OCI-LY7 (cell line): Measurements from ENCODE around the gene PARD6G. TPM values are rescaled to one million over a fixed set of nuclear protein-coding genes. Genes with fewer than 3 reads are reported as not detected.

Experiments
- BruUV-seq: library from RNA; stranded (reverse); fragments of 400-500 nt; replicated peaks from 2 replicates; lab custom pipeline; 2021; lab: Mats Ljungman, UMichigan
- CTCF ChIA-PET: fragments of 300-600 bp; sonication (Branson Sonifier 250); formaldehyde crosslinking; loops from one replicate; lab custom pipeline; 2022; ENCODE audit warnings: antibody characterized with exemption; ENCODE audit not compliant: unreplicated experiment; lab: Charles Lee
- POLR2A ChIA-PET: fragments of 300-600 bp; sonication (Branson Sonifier 250); formaldehyde crosslinking; loops from one replicate; lab custom pipeline; 2022; ENCODE audit warnings: antibody characterized with exemption; lab: Charles Lee
- DNase-seq: peaks from one replicate; pipeline ENCODE4 v3.0.0-alpha.2; 2015; ENCODE audit warnings: low spot score
- H2AFZ ChIP-seq: fragments of 200-600 bp; sonication (generic), shearing (Covaris generic); 2 replicates; pipeline ENCODE4 v1.6.1; 2014; ENCODE audit warnings: mild to moderate bottlenecking, antibody characterized with exemption, low read length, moderate library complexity
- H3K27ac ChIP-seq: fragments of 200-600 bp; sonication (generic); 2 replicates; pipeline ENCODE4 v1.5.1; 2014; ENCODE audit warnings: mixed run types, low read depth, mild to moderate bottlenecking, moderate library complexity, low read length, inconsistent platforms; ENCODE audit not compliant: poor library complexity, severe bottlenecking
- H3K36me3 ChIP-seq: fragments of 200-600 bp; sonication (generic); 2 replicates; pipeline ENCODE4 v1.6.1; 2014; ENCODE audit warnings: mild to moderate bottlenecking, antibody characterized with exemption, low read length, moderate library complexity, mixed read lengths; ENCODE audit not compliant: insufficient read depth
- H3K4me1 ChIP-seq: fragments of 200-600 bp; sonication (generic); 2 replicates; pipeline ENCODE4 v1.5.1; 2014; ENCODE audit warnings: mild to moderate bottlenecking, low read length; ENCODE audit not compliant: insufficient read depth, poor library complexity, severe bottlenecking
- H3K4me2 ChIP-seq: fragments of 200-600 bp; sonication (generic); 2 replicates; pipeline ENCODE4 v1.6.1; 2014; ENCODE audit warnings: mild to moderate bottlenecking, low read length
- H3K4me3 ChIP-seq: fragments of 200-600 bp; sonication (generic); 2 replicates; pipeline ENCODE4 v1.5.1; 2014; ENCODE audit warnings: mild to moderate bottlenecking, low read depth, low read length; ENCODE audit not compliant: poor library complexity, severe bottlenecking
- H3K79me2 ChIP-seq: fragments of 200-600 bp; sonication (generic); 2 replicates; pipeline ENCODE4 v1.6.1; 2016; ENCODE audit warnings: low read depth, mild to moderate bottlenecking, low read length, moderate library complexity, mixed read lengths; ENCODE audit not compliant: insufficient read depth
- H3K9me2 ChIP-seq: fragments of 200-600 bp; sonication (generic); 2 replicates; pipeline ENCODE4 v1.6.1; 2016; ENCODE audit warnings: mild to moderate bottlenecking, low read length, mixed read lengths; ENCODE audit not compliant: insufficient read depth
- H3K9me3 ChIP-seq: fragments of 200-600 bp; sonication (generic); 2 replicates; pipeline ENCODE4 v1.6.1; 2014; ENCODE audit warnings: mild to moderate bottlenecking, mixed run types, low read length, mixed read lengths
- H4K20me1 ChIP-seq: fragments of 200-600 bp; sonication (generic); 2 replicates; pipeline ENCODE4 v1.6.1; 2014; ENCODE audit warnings: mild to moderate bottlenecking, antibody characterized with exemption, low read length, moderate library complexity, mixed read lengths; ENCODE audit not compliant: insufficient read depth
- EZH2phosphoT487 ChIP-seq: fragments of 200-600 bp; sonication (generic); IDR thresholded peaks from 2 replicates; pipeline ENCODE4 v1.6.1; 2018; ENCODE audit warnings: low read depth, borderline replicate concordance, mild to moderate bottlenecking, mixed run types, antibody characterized with exemption, low read length, moderate library complexity, mixed read lengths
- intact Hi-C: fragments of 100-400 bp; cut with micrococcal nuclease; formaldehyde crosslinking; loops from one replicate; pipeline ENCODE4 v1.10.0; 2022; ENCODE audit not compliant: unreplicated experiment
- total RNA-seq, 2 experiments: library from RNA; depleted of rRNA in 1 of 2; stranded (reverse); fragments of >200 nt in 1 of 2; shearing (Covaris generic) in 1 of 2; gene quantifications; 2 replicates each; pipeline ENCODE4 v1.2.3, GENCODE V29; 2014 to 2022
- TF ChIP-seq, protein P1 (sequence below): fragments of 200-600 bp; sonication (generic); conservative IDR thresholded peaks from 2 replicates; pipeline ENCODE4 v1.5.1; 2014; ENCODE audit warnings: mild to moderate bottlenecking, antibody characterized with exemption, low read length, moderate library complexity, mixed read lengths

PARD6G gene
- total RNA-seq, 2 experiments from 2014 or later: 0.03 TPM; not detected in 1

DNA sequence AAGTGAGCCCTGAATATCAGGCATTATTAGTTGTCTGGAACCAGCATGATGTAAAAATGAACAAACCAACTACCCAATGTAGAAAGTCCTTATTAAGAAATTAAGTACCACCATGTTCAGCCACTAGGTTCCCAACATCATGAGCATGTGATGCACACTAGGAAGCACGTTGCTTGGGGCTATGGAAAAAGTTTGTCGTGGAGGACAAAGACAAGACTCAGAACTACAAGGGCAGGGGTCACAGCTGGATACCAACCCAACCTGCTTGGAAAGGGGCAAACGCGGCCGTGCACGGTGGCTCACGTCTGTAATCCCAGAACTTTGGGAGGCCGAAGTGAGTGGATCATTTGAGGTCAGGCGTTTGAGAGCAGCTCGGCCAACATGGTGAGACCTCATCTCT, 74.3 kb downstream of the PARD6G start:
- H3K4me3 ChIP-seq: no peak overlapping the region
- no peaks in the 10 kb centered on the region for H3K79me2 ChIP-seq
- intact Hi-C loops: no loop called here
- H3K27ac ChIP-seq: no peak overlapping the region
- no peaks in the 10 kb centered on the region for H4K20me1 ChIP-seq
- POLR2A ChIA-PET: no interaction called here
- no TSS peak for BruUV-seq
- no peak overlapping the region for H2AFZ ChIP-seq
- no peaks in the 10 kb centered on the region for H3K4me1 ChIP-seq
- H3K4me2 ChIP-seq: no peak overlapping the region
- CTCF ChIA-PET: no interaction called here
- no peaks in the 10 kb centered on the region for H3K36me3 ChIP-seq
- DNase-seq: no peak
- no peak for TF ChIP-seq EZH2phosphoT487
- TF ChIP-seq, protein P1, sequence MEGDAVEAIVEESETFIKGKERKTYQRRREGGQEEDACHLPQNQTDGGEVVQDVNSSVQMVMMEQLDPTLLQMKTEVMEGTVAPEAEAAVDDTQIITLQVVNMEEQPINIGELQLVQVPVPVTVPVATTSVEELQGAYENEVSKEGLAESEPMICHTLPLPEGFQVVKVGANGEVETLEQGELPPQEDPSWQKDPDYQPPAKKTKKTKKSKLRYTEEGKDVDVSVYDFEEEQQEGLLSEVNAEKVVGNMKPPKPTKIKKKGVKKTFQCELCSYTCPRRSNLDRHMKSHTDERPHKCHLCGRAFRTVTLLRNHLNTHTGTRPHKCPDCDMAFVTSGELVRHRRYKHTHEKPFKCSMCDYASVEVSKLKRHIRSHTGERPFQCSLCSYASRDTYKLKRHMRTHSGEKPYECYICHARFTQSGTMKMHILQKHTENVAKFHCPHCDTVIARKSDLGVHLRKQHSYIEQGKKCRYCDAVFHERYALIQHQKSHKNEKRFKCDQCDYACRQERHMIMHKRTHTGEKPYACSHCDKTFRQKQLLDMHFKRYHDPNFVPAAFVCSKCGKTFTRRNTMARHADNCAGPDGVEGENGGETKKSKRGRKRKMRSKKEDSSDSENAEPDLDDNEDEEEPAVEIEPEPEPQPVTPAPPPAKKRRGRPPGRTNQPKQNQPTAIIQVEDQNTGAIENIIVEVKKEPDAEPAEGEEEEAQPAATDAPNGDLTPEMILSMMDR: no peak
- no peaks in the 10 kb centered on the region for H3K9me2 ChIP-seq
- no peaks in the 10 kb centered on the region for H3K9me3 ChIP-seq

DNA sequence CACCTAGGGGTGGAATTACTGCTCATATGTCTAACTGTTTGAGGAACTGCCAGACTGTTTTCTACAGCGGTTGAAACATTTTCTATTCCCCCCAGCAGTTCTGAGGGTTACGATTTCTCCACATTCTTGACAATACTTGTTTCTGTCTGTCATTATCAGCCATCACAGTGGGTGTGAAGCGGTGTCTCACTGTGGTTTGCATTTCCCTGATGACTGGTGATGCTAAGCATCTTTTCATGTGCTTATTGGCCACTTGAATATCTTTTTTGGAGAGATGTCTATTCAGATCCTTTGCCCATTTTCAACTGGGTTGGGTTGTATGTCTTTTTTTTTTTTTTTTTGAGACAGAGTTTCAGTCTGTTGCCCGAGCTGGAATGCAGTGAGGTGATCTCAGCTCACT, 75.3 kb downstream of the PARD6G start:
- Histone ChIP-seq H3K9me2 (no peaks in the 10 kb centered on the region), H3K36me3 (no peaks in the 10 kb centered on the region), H3K4me3 (no peak overlapping the region), H3K4me2 (no peak overlapping the region), H4K20me1 (no peaks in the 10 kb centered on the region), H3K4me1 (no peaks in the 10 kb centered on the region), H3K9me3 (no peaks in the 10 kb centered on the region), H3K79me2 (no peaks in the 10 kb centered on the region), H2AFZ (no peak overlapping the region), H3K27ac (no peak overlapping the region)
- CTCF ChIA-PET: no interaction called here
- intact Hi-C loops: no loop called here
- BruUV-seq: no TSS peak
- TF ChIP-seq, protein P1: no peak
- TF ChIP-seq EZH2phosphoT487: no peak
- POLR2A ChIA-PET: no interaction called here
- no peak for DNase-seq

DNA sequence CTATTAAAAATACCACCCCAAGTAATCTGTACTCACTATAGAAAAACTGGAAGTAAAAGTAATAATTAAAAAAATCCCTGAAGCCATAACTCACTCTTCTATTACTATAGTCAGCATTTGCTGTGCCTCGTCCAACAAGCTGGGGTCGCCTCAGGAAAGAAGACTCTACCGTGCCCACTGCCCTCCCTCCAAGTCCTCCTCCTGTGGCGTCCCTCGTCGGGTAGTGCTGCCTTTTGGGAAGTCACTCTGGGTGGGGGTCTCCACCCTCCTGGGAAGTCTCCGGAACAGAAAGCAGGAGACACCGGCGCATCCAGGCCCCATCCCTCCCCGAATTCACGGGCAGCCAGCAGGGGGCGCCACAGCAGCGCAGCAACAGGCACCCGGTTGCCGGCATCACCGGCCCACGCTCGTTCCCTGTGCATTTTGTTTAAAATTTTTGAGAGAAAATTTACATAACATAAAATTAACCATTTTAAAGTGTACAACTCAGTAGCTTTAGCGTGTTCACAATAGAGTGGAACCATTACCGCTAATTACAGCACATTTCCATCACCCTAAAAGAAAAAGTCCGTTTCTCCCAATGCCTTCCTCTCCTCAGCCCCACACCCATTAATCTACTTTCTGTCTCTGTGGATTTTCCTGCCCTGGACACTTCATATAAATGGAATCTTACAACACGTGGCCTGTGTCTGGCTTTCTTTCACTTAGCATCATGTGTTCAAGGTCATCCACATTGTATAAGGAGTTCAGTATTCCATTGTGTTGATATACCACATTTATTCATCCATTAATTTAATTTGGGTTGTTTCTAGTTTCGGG, 76.1 kb downstream of the PARD6G start:
- Histone ChIP-seq H2AFZ (no peak overlapping the region), H3K4me1 (no peaks in the 10 kb centered on the region), H3K36me3 (no peaks in the 10 kb centered on the region), H4K20me1 (no peaks in the 10 kb centered on the region), H3K79me2 (no peaks in the 10 kb centered on the region), H3K4me2 (no peak overlapping the region), H3K9me2 (no peaks in the 10 kb centered on the region), H3K27ac (no peak overlapping the region), H3K9me3 (no peaks in the 10 kb centered on the region), H3K4me3 (no peak overlapping the region)
- BruUV-seq: no TSS peak
- no peak for DNase-seq
- POLR2A ChIA-PET: no interaction called here
- CTCF ChIA-PET: no interaction called here
- intact Hi-C loops: no loop called here
- TF ChIP-seq, protein P1: peak; percentile 78
- no peak for TF ChIP-seq EZH2phosphoT487
